ENCODE data around the gene PRG3. TPM values are rescaled to one million over a fixed set of nuclear protein-coding genes. Genes with fewer than 3 reads are reported as not detected.

PRG3 gene
- total and polyA plus RNA-seq, 2 donors (not counting 1 experiment from before 2014, with no cell fraction given) = not detected

- no peak for ATAC-seq (ENCODE audit: low read depth)
- TF ChIP-seq CTCF (IDR thresholded peaks at IDR 0.05) (no peak), EZH2 (IDR thresholded peaks at IDR 0.05; ENCODE audit: borderline replicate concordance, insufficient read depth, low read depth, low read length, poor library complexity, severe bottlenecking) (no peak)
- ChIA-PET CTCF (interaction anchor here (0.7 kb wide), 1 partner anchor 71 kb away, joined by 5 read pairs; no protein-coding TSS in a partner anchor), POLR2A (no interaction called here)
- peaks cover 25 to 27% of the 10 kb centered on the region in 2 donors for H3K4me1 ChIP-seq (ENCODE audit: control insufficient read depth in 2 of 2, insufficient read depth in 2 of 2, low read length in 2 of 2)
- H3K9ac ChIP-seq (ENCODE audit: low read length) = no peak overlapping the region
- peaks cover 28% of the 10 kb centered on the region for H3K4me1 Mint-ChIP-seq
- H3K4me3 ChIP-seq (ENCODE audit: control extremely low read depth in 1 of 5, extremely low read depth in 1 of 5, insufficient read depth in 1 of 5, low read depth in 2 of 5, low read length in 4 of 5) = no peak overlapping the region
- no peak overlapping the region for H3K4me3 Mint-ChIP-seq
- H3K79me2 ChIP-seq (ENCODE audit: control insufficient read depth, insufficient read depth, low read length) = peaks cover 14% of the 10 kb centered on the region
- H3K27me3 ChIP-seq (replicated peaks in 1 of 4; ENCODE audit: control extremely low read depth in 1 of 4, control insufficient read depth in 3 of 4, insufficient read depth in 4 of 4, low read length in 3 of 4) = no peaks in the 10 kb centered on the region
- no peaks in the 10 kb centered on the region for H4K20me1 ChIP-seq (ENCODE audit: control insufficient read depth, insufficient read depth, low read length, poor library complexity, severe bottlenecking)
- H3K9me3 Mint-ChIP-seq (ENCODE audit: insufficient read depth) = no peaks in the 10 kb centered on the region
- no peak overlapping the region for H3K27ac ChIP-seq (ENCODE audit: low read length in 2 of 2)
- H3K27me3 Mint-ChIP-seq = no peaks in the 10 kb centered on the region
- H3K9me3 ChIP-seq (ENCODE audit: control extremely low read depth in 1 of 3, control insufficient read depth in 2 of 3, insufficient read depth in 1 of 3, low read length in 2 of 3) = peaks cover 0 to 4% (median 0%) of the 10 kb centered on the region in 3 donors
- H2AFZ ChIP-seq (ENCODE audit: insufficient read depth, low read depth, low read length, poor library complexity, severe bottlenecking) = no peak overlapping the region
- no peak for DNase-seq
- H3K36me3 ChIP-seq (replicated peaks in 1 of 2; ENCODE audit: control extremely low read depth in 1 of 2, control insufficient read depth in 1 of 2, extremely low read depth in 1 of 2, insufficient read depth in 2 of 2, low read length in 1 of 2) = peaks cover 0 to 16% of the 10 kb centered on the region in 2 experiments
- H3K4me2 ChIP-seq (replicated peaks; ENCODE audit: low read depth, low read length, poor library complexity, severe bottlenecking) = no peak overlapping the region
- H3K27ac Mint-ChIP-seq = no peak overlapping the region
- intact Hi-C loops (cut with micrococcal nuclease) = no loop called here
Measured at GRCh38 chr11:57421805-57422204, 40.9 kb upstream of the PRG3 start.

- 87% methylated on average over 2 of the region's 4 CpGs for WGBS (ENCODE audit: insufficient coverage)
- POLR2A ChIA-PET = no interaction called here
Measured at GRCh38 chr11:57421066-57421465, 40.1 kb upstream of the PRG3 start.

More at GRCh38 chr11:57421066-57421465, 40.1 kb upstream of the PRG3 start:
- intact Hi-C loops (cut with micrococcal nuclease) = no loop called here
- DNase-seq (no peak), ATAC-seq (ENCODE audit: low read depth) (no peak)
- Mint-ChIP-seq H3K9me3 (ENCODE audit: insufficient read depth) (no peaks in the 10 kb centered on the region), H3K27ac (no peak overlapping the region), H3K4me3 (no peak overlapping the region), H3K4me1 (peaks cover 22% of the 10 kb centered on the region), H3K27me3 (no peaks in the 10 kb centered on the region)
- Histone ChIP-seq H3K4me3 (ENCODE audit: control extremely low read depth in 1 of 5, extremely low read depth in 1 of 5, insufficient read depth in 1 of 5, low read depth in 2 of 5, low read length in 4 of 5) (no peak overlapping the region), H3K27me3 (replicated peaks in 1 of 4; ENCODE audit: control extremely low read depth in 1 of 4, control insufficient read depth in 3 of 4, insufficient read depth in 4 of 4, low read length in 3 of 4) (no peaks in the 10 kb centered on the region), H3K4me2 (replicated peaks; ENCODE audit: low read depth, low read length, poor library complexity, severe bottlenecking) (no peak overlapping the region), H2AFZ (ENCODE audit: insufficient read depth, low read depth, low read length, poor library complexity, severe bottlenecking) (no peak overlapping the region), H3K79me2 (ENCODE audit: control insufficient read depth, insufficient read depth, low read length) (peaks cover 14% of the 10 kb centered on the region), H4K20me1 (ENCODE audit: control insufficient read depth, insufficient read depth, low read length, poor library complexity, severe bottlenecking) (no peaks in the 10 kb centered on the region), H3K4me1 (ENCODE audit: control insufficient read depth in 2 of 2, insufficient read depth in 2 of 2, low read length in 2 of 2) (peaks cover 21% of the 10 kb centered on the region in 2 donors), H3K9me3 (ENCODE audit: control extremely low read depth in 1 of 3, control insufficient read depth in 2 of 3, insufficient read depth in 1 of 3, low read length in 2 of 3) (peaks cover 0 to 4% (median 0%) of the 10 kb centered on the region in 3 donors), H3K27ac (ENCODE audit: low read length in 2 of 2) (no peak overlapping the region), H3K9ac (ENCODE audit: low read length) (no peak overlapping the region), H3K36me3 (replicated peaks in 1 of 2; ENCODE audit: control extremely low read depth in 1 of 2, control insufficient read depth in 1 of 2, extremely low read depth in 1 of 2, insufficient read depth in 2 of 2, low read length in 1 of 2) (peaks cover 0 to 22% of the 10 kb centered on the region in 2 experiments)
- CTCF ChIA-PET = no interaction called here
- TF ChIP-seq EZH2 (IDR thresholded peaks at IDR 0.05; ENCODE audit: borderline replicate concordance, insufficient read depth, low read depth, low read length, poor library complexity, severe bottlenecking) (no peak), CTCF (IDR thresholded peaks at IDR 0.05) (no peak)

All from B cell (primary cell).